GM20000 (cell line): ENCODE results near the gene HOXB6.

ENCODE experiments used
- DNase-seq: peaks from one replicate; pipeline ENCODE4 v3.0.0; 2012; ENCODE audit warnings: low spot score
- TF ChIP-seq, protein P1 (sequence below): IDR thresholded peaks from 2 replicates; pipeline ENCODE4 v1.5.1; 2012; ENCODE audit warnings: mild to moderate bottlenecking, control low read depth; ENCODE audit errors: extremely low read depth, missing control alignments

Gene HOXB6

DNA sequence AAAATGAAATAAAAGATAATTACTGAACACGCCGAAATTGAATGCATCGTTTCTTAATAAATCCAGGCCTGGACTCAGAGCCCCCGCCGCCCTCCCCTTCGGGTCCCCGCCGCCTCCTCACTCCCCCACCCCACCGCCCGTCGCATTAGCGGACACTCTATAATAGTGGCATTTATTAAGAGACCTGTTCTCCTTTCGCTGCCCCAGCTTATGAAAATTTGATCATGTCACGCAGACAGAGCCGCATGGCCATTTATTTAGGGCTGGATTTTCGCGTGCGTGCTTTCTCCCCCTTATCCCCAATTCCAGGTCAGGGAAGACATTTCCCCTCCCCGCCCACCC is 53.6 kb downstream of the HOXB6 start:
- TF ChIP-seq, protein P1, sequence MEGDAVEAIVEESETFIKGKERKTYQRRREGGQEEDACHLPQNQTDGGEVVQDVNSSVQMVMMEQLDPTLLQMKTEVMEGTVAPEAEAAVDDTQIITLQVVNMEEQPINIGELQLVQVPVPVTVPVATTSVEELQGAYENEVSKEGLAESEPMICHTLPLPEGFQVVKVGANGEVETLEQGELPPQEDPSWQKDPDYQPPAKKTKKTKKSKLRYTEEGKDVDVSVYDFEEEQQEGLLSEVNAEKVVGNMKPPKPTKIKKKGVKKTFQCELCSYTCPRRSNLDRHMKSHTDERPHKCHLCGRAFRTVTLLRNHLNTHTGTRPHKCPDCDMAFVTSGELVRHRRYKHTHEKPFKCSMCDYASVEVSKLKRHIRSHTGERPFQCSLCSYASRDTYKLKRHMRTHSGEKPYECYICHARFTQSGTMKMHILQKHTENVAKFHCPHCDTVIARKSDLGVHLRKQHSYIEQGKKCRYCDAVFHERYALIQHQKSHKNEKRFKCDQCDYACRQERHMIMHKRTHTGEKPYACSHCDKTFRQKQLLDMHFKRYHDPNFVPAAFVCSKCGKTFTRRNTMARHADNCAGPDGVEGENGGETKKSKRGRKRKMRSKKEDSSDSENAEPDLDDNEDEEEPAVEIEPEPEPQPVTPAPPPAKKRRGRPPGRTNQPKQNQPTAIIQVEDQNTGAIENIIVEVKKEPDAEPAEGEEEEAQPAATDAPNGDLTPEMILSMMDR, result no peak
- DNase-seq, result no peak

DNA sequence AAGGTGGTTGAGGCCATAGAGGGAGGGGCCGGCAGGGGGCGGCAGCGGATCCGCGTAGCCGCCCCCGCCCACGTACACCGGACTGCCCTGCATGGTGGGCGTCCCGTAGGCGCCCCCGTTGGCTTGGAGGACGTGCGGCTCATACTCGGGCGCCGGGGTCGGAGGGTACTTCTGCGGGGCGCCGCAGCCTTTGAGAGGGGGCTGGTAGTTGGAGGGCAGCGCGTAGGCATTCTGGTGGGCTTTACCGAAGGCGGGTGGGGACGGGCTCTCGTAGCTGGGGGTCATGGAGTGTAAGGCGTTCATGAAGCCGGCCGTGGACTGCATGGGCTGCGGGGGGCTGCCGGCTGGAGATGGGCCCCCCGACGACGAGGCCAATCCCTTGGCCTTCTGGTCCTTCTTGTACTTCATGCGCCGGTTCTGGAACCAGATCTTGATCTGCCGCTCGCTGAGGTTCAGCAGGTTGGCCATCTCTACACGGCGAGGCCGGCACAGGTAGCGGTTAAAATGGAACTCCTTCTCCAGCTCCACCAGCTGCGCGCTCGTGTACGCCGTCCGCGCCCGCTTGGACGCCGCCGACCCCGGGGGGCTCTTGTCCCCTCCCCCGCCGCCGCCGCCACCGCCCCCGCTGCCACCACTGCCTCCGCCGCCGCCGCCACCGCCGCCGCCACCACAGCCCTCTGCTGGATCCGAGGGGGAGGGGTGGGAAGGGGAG is 54.1 kb downstream of the HOXB6 start:
- no peak for DNase-seq
- TF ChIP-seq, protein P1, result no peak

DNA sequence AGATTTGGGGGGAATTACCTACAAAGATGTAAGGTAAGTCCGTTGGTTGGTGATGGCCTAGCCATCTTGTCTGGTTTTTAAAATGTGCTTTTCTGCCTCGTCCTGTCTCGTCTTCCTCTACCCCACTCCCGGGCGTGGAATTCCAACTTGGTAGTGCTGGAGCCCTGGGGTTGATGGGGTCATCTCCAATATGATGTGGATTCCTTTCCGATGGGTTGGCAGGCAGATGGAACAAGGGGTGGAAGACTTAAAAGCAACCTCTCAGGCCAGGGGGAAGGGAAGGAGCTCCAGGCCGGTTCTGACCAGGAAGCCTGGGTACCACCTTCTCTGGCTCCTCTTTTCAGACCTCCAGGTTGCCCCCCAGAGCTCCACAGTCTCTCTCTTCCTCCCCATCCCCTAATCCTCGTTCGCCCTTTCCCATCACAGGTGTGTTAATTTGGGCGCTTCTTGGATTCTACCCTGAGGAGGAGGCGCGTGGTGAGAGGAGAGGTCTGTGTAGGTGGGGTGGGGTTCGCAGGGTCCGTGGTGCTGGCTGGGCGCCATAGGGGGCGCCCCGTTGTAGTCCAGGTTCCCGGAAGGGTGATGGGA is 54.8 kb downstream of the HOXB6 start:
- TF ChIP-seq, protein P1, result no peak
- DNase-seq, result no peak

DNA sequence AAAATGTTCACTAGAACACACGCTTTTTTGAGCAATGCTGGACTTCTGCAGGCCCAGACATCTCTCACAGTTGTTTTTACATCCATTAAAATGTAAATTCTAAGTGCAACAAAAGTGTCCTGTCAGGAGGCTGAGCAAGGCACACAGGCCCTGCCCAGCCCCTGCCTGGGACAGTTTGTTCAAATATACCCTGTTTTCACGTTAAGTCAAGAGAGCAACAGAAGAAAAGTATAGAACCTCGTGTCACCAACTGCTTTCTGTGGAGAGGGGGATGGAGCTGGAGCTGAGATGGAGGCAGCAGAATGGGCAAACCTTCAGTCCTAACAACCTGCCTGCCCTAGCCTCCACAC is 55.5 kb downstream of the HOXB6 start:
- TF ChIP-seq, protein P1, result no peak
- no peak for DNase-seq

DNA sequence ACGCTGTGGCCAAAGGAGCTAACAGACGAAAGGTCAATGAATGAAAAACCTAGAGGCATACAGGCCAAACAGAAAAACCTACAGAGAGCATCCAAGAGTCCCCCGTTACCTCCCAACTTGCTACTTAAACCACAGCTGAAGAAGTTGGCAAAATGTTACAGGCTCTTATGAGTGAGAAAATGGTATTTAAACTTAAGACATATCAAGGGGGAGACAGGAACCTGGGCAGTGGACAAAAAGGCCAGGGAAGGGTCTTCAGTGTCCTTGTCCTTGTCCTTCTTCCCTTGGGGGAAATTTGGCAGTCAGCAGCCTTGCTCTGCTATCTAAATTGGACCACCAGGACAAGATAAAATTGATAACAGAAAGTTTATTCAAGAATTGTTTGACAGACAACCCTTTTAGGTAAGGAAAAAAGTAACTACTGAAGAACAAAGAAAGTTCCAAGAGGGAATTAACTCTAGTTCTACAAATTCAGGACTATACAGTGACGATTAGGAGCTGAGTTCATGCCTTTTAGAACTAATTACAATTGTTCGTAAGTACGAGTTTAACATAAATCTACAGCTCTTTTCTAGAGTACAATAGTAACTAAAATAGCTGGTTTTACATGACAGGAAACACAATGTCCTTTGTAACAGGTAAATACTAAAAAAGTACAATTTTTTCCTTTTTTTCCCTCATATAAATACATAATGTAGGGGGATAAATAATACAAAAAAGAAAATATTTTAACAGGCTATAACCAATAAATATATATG is 56.1 kb downstream of the HOXB6 start:
- TF ChIP-seq, protein P1, result no peak
- DNase-seq, result no peak

DNA sequence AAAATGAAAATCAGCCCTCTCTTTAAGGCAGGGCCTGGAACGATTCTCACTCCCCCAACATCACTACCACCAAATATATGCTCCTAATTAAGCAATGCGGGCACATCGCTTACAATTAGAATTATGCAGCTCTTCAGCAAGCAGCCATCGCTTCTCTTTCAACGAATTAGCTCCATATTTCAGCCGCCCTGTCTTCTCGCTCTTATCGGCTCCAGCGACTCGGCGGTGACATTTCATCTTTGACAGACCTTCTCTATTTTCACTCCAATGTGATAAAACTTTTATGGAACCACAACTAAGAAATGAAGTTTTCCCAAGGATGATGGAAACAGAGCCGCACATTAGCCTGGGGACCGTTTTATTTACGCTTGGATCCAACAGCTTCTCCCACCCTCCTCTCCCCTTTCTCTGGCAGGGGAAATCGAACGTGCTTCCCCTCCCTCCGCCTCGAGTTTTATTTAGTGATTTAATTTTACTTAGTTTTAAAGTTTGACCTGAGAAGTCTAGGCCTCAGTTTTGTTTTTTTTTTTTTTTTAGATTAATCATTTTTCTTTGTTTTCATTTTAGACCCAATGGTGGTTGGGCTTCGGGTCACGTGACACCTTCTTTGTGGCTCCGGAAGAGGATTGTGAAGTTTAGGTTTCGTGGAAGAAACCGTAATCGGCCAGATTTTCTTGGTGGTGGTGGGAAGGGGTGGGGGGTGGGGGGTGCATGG is 56.8 kb downstream of the HOXB6 start:
- TF ChIP-seq, protein P1, result no peak
- DNase-seq, result no peak
